Brain pericyte (primary cell): ENCODE measurements around the gene AVP.

ENCODE experiments used
- DNase-seq: peaks from one replicate; pipeline ENCODE4 v3.0.0-alpha.2; 2012; ENCODE audit warnings: low read depth, low spot score

Gene AVP

GRCh38 chr20:3047486-3048419 lies 36.8 kb downstream of the AVP start:
- no peak for DNase-seq

GRCh38 chr20:3046677-3047462 lies 37.7 kb downstream of the AVP start:
- no peak for DNase-seq

DNA sequence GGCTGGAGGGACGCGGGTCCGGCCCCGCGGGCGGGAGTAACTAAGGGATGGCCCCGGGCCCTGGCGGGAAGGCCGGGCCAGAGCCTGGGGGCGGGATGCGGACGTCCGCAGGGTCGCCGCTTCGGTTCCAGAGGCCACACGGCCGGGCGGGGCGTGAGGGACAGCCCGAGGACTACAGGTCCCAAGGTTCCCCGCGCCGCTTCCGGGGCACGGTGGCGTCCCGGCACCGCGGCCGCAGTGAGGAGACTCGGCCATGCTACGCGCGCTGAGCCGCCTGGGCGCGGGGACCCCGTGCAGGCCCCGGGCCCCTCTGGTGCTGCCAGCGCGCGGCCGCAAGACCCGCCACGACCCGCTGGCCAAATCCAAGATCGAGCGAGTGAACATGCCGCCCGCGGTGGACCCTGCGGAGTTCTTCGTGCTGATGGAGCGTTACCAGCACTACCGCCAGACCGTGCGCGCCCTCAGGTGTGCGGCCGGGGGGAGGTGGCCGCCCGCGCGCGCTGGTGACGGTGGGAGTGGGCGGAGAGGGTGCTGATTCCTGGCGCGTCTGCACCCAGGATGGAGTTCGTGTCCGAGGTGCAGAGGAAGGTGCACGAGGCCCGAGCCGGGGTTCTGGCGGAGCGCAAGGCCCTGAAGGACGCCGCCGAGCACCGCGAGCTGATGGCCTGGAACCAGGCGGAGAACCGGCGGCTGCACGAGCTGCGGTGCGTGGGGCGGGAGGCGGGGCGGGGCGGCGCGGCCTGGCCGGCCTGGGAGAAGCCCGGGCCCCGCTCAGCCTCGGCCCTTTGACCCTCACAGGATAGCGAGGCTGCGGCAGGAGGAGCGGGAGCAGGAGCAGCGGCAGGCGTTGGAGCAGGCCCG lies 38.5 kb downstream of the AVP start, which contains the start of gene MRPS26:
TSS of gene MRPS26 (plus strand) at position 237 of the 861 bp plus-strand sequence. CDS start at position 254, 17 bp downstream.
- peak; percentile 30 for DNase-seq

DNA sequence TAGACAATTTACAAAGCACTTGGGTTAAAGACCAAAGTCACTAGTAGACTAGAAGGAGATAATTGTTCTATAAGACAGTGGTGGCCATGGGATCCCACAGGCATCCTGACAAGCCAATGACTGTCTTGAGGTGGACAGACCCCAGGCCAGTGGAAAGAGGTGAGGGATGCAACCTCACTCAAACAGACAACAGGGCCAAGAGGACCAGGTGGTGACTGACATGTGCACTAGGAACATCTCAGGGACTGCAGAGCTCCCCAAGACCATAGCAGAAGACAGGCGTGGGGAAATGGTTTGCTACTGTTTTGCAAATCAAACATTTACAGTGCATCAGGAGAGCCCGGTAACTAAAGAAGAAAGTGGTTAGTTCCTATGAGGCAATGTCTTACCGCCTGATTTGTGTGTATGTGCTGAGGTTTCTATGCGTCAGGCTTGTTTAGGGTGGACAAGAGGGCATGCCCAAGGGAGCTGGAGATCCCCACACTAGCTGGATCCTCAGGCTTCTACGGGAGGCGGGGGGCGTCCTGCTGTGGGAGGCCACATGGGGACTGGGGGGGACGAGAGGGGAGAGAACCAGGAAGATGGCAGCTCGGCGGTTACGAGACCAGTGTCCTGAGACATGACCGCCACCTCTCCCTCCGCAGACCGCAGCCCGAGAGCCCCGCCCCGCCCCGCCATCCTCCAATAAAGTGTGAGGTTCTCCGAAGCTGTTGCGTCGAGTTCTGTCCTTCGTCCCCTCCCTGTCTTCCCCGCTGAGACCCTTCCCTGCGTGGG lies 39.3 kb downstream of the AVP start:
- peak; percentile 60 for DNase-seq

DNA sequence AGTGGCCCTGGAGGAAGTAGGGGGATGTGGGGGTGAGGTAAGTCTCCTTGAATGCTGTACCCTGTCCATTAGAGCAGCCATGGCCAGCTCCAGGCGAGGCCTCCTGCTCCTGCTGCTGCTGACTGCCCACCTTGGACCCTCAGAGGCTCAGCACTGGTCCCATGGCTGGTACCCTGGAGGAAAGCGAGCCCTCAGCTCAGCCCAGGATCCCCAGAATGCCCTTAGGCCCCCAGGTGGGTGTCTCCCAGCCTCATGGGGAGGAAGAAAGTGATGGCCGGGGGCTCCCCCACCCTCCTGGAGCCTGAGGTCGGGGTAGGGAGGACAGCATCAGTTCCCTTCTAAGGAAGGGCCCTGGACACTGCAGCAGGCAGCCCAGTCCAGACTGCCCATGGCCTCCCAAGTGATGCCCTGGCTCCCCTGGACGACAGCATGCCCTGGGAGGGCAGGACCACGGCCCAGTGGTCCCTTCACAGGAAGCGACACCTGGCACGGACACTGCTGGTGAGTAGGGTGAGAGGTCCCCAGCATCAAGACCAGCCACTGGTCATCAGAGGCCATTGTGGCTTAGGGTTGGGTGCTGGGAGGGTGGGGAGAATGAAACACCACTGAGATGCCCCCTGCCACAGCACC lies 40.1 kb downstream of the AVP start:
- no peak for DNase-seq

GRCh38 chr20:3043322-3043721 lies 41.2 kb downstream of the AVP start, which contains the start of gene GNRH2:
Gene GNRH2, plus strand, starts transcription at chr20:3043622. Its CDS starts 793 bp downstream, at chr20:3044415.
- no peak for DNase-seq

- no peak for DNase-seq
Observed at GRCh38 chr20:3042625-3043024, 41.9 kb downstream of the AVP start.

DNA sequence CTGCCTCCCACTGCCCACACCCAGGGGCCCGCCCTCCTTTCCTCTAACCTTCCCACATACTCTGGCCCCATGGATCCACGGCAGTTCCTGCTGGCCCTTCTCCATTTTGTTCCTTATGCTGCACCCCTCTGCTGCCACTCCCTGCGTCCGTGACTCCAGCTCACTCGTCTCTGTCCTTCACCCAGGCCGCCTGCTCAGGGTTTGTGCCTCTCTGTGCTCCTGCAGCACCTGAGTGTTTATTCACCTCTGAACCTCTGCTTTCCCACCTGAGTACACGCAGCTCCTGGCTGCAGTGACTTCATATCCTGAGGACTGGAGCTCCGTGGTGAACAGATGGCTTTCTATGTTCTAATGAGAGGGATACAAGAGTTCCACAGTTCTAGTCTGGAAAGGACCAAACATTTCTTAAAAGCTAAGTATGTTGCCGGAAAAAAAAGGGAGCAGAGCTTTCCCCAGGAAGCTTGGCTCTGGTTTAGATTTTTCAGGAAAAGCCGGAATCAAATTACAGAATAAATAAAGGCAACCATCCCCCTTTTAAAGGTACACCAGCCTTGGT lies 42.6 kb downstream of the AVP start:
- DNase-seq: no peak

DNA sequence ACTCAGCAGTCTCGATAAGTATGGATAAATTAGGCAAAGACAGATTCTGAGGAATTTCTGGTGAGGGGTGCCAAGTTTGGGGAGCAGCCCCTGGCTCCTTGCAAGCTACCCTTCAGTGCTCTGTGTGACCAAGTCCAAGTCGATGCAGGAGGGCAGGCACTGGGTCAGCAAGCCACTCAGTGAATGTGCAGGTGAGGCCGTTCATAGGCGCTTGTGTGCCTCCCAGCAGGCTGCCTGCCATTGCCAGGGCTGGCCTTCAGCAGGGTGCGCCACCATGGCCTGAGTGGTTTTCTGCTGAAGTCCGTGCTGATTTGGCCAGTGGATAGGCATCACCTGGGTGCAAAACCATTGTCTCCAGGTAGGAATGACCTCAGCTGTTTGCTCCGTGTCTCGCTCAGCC lies 44.4 kb downstream of the AVP start:
- no peak for DNase-seq

DNA sequence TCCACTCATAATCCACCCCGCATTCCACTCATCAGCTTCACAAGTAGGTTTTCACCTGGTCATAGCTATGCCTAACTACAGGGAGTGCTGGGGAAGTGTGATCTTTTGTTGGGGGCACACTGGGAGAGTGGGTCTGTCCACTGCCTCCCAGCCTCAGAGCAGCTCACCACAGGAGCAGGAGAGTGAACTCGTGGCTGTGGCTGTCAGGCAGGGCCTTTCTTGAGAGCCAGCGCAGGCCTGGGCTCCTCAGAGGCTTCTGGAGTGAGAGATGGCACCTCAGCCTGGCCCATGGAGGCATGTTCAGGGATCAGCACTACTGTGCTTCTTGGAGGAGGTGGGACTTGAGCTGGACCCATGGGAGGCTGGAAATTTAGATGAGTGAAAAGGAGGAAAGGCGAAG lies 45.1 kb downstream of the AVP start:
- no peak for DNase-seq

GRCh38 chr20:3038454-3038853 lies 46.1 kb downstream of the AVP start:
- no peak for DNase-seq

GRCh38 chr20:3037654-3038053 lies 46.9 kb downstream of the AVP start:
- DNase-seq: no peak

DNA sequence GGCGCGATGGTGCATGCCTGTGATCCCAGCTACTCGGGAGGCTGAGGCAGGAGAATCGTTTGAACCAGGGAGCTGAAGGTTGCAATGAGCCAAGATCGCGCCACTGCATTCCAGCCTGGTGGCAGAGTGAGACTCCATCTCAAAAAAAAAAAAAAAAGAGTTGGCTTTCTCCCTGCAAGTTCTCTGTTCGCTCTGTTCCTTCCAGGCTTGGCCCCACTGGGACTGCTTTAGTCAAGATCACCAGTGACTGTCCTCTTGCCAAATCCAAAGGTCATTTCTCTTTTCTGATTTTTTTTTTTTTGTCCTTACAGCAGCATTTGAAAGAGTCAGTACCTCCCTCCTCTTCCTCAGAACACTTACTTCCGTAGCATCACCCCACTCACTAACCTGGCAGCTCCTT lies 51.9 kb downstream of the AVP start:
- DNase-seq: no peak
